ENCODE measurements around the gene ERCC2.

The ERCC2 gene

GRCh38 chr19:45391346-45391745 is 21.0 kb upstream of the ERCC2 start:
- no peak overlapping the region for H3K9ac ChIP-seq (ENCODE audit: low read length)
- no peak overlapping the region for H3K27ac ChIP-seq (ENCODE audit: low read depth, low read length)
- no peaks in the 10 kb centered on the region for H3F3A ChIP-seq (ENCODE audit: insufficient read depth)
- no peak for TF ChIP-seq EZH2phosphoT487 (conservative IDR thresholded peaks at IDR 0.05; ENCODE audit: low read length)
- H3K36me3 ChIP-seq (ENCODE audit: low read length): no peaks in the 10 kb centered on the region
- H4K20me1 ChIP-seq (ENCODE audit: low read depth, low read length): no peaks in the 10 kb centered on the region
- no peaks in the 10 kb centered on the region for H3K9me3 ChIP-seq (ENCODE audit: insufficient read depth, low read length)
- no peaks in the 10 kb centered on the region for H3K27me3 ChIP-seq (ENCODE audit: low read length)
- H3K4me2 ChIP-seq (ENCODE audit: low read depth, low read length, poor library complexity, severe bottlenecking): no peak overlapping the region
- no peak overlapping the region for H3K4me3 ChIP-seq (ENCODE audit: insufficient read depth, low read length, poor library complexity, severe bottlenecking)
- no peak overlapping the region for H2AFZ ChIP-seq (ENCODE audit: low read depth, low read length, severe bottlenecking)
- no peaks in the 10 kb centered on the region for H3K9me2 ChIP-seq (replicated peaks; ENCODE audit: insufficient read depth, low read length)
- H3K79me2 ChIP-seq (ENCODE audit: insufficient read depth, low read length): no peaks in the 10 kb centered on the region

GRCh38 chr19:45385392-45386221 is 15.2 kb upstream of the ERCC2 start:
- H3K27ac ChIP-seq (ENCODE audit: low read depth, low read length): no peak overlapping the region
- no peaks in the 10 kb centered on the region for H3K9me3 ChIP-seq (ENCODE audit: insufficient read depth, low read length)
- H3K27me3 ChIP-seq (ENCODE audit: low read length): no peaks in the 10 kb centered on the region
- H3K36me3 ChIP-seq (ENCODE audit: low read length): no peaks in the 10 kb centered on the region
- no peaks in the 10 kb centered on the region for H3F3A ChIP-seq (ENCODE audit: insufficient read depth)
- no peak overlapping the region for H3K4me2 ChIP-seq (ENCODE audit: low read depth, low read length, poor library complexity, severe bottlenecking)
- no peaks in the 10 kb centered on the region for H3K79me2 ChIP-seq (ENCODE audit: insufficient read depth, low read length)
- no peak overlapping the region for H3K4me3 ChIP-seq (ENCODE audit: insufficient read depth, low read length, poor library complexity, severe bottlenecking)
- H3K9ac ChIP-seq (ENCODE audit: low read length): no peak overlapping the region
- TF ChIP-seq CTCF (IDR thresholded peaks at IDR 0.05; ENCODE audit: insufficient read depth, low read length, poor library complexity, severe bottlenecking): no peak
- no peak for TF ChIP-seq EZH2phosphoT487 (conservative IDR thresholded peaks at IDR 0.05; ENCODE audit: low read length)
- no peak overlapping the region for H2AFZ ChIP-seq (ENCODE audit: low read depth, low read length, severe bottlenecking)
- H3K9me2 ChIP-seq (replicated peaks; ENCODE audit: insufficient read depth, low read length): no peaks in the 10 kb centered on the region
- H4K20me1 ChIP-seq (ENCODE audit: low read depth, low read length): no peaks in the 10 kb centered on the region

DNA sequence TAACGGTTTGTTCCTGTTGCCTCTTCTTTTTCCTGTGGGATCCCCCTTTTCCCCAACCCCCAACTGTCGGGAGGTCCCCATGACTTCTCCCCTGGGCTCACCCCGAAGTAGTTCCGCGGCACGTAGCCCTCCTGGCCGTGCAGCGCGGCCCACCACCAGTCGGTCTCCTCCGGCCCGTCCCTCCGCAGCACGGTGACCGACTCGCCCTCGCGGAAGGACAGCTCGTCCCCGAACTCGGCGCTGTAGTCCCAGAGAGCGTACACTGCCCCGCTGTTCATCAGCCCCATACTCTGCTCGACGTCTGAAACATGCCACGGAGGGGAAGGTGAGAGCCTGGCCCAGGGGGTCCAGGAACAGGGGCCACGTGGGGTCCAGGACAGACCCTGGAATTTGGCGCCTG is 12.1 kb upstream of the ERCC2 start:
- Histone ChIP-seq H3K36me3 (ENCODE audit: low read length) (no peaks in the 10 kb centered on the region), H3K4me3 (ENCODE audit: insufficient read depth, low read length, poor library complexity, severe bottlenecking) (no peak overlapping the region), H3F3A (ENCODE audit: insufficient read depth) (no peaks in the 10 kb centered on the region), H2AFZ (ENCODE audit: low read depth, low read length, severe bottlenecking) (no peak overlapping the region), H4K20me1 (ENCODE audit: low read depth, low read length) (no peaks in the 10 kb centered on the region), H3K9me3 (ENCODE audit: insufficient read depth, low read length) (no peaks in the 10 kb centered on the region), H3K79me2 (ENCODE audit: insufficient read depth, low read length) (no peaks in the 10 kb centered on the region), H3K9me2 (replicated peaks; ENCODE audit: insufficient read depth, low read length) (no peaks in the 10 kb centered on the region), H3K27me3 (ENCODE audit: low read length) (no peaks in the 10 kb centered on the region), H3K9ac (ENCODE audit: low read length) (no peak overlapping the region), H3K27ac (ENCODE audit: low read depth, low read length) (no peak overlapping the region), H3K4me2 (ENCODE audit: low read depth, low read length, poor library complexity, severe bottlenecking) (no peak overlapping the region)
- TF ChIP-seq EZH2phosphoT487 (conservative IDR thresholded peaks at IDR 0.05; ENCODE audit: low read length) (no peak), CTCF (IDR thresholded peaks at IDR 0.05; ENCODE audit: insufficient read depth, low read length, poor library complexity, severe bottlenecking) (no peak)

DNA sequence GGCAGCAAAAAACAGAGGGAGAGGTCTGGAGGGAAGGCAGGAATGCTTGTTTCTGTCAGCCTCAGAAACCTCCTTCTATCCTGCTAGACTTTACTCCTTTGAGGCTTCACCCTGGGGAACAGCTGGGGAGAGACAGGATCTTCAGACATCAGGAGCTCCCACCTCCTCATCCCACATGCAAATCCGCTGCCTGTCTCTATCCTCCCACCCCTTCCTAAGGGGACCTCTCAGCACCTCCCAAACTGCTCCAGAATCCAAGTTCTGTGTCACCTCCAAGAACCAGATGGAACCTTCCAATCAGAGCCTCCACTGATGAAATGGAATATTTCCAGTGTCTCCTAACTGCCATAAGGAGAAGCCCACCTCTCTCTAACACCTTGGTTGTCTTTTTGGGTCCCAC is 9.7 kb upstream of the ERCC2 start:
- no peaks in the 10 kb centered on the region for H3K79me2 ChIP-seq (ENCODE audit: insufficient read depth, low read length)
- no peak overlapping the region for H3K27ac ChIP-seq (ENCODE audit: low read depth, low read length)
- no peaks in the 10 kb centered on the region for H3K9me2 ChIP-seq (replicated peaks; ENCODE audit: insufficient read depth, low read length)
- no peak overlapping the region for H3K4me3 ChIP-seq (ENCODE audit: insufficient read depth, low read length, poor library complexity, severe bottlenecking)
- no peaks in the 10 kb centered on the region for H3K36me3 ChIP-seq (ENCODE audit: low read length)
- H3K9ac ChIP-seq (ENCODE audit: low read length): no peak overlapping the region
- no peaks in the 10 kb centered on the region for H3K9me3 ChIP-seq (ENCODE audit: insufficient read depth, low read length)
- H4K20me1 ChIP-seq (ENCODE audit: low read depth, low read length): no peaks in the 10 kb centered on the region
- no peaks in the 10 kb centered on the region for H3F3A ChIP-seq (ENCODE audit: insufficient read depth)
- no peak for TF ChIP-seq CTCF (IDR thresholded peaks at IDR 0.05; ENCODE audit: insufficient read depth, low read length, poor library complexity, severe bottlenecking)
- TF ChIP-seq EZH2phosphoT487 (conservative IDR thresholded peaks at IDR 0.05; ENCODE audit: low read length): no peak
- no peaks in the 10 kb centered on the region for H3K27me3 ChIP-seq (ENCODE audit: low read length)
- no peak overlapping the region for H2AFZ ChIP-seq (ENCODE audit: low read depth, low read length, severe bottlenecking)
- H3K4me2 ChIP-seq (ENCODE audit: low read depth, low read length, poor library complexity, severe bottlenecking): no peak overlapping the region
